Kidney tubule cell (primary cell): ENCODE results near the gene SAMMSON.

Experiments used
- DNase-seq: peaks from one replicate; pipeline ENCODE4 v3.0.0-alpha.2; 2018; ENCODE audit warnings: low spot score

SAMMSON gene

DNA sequence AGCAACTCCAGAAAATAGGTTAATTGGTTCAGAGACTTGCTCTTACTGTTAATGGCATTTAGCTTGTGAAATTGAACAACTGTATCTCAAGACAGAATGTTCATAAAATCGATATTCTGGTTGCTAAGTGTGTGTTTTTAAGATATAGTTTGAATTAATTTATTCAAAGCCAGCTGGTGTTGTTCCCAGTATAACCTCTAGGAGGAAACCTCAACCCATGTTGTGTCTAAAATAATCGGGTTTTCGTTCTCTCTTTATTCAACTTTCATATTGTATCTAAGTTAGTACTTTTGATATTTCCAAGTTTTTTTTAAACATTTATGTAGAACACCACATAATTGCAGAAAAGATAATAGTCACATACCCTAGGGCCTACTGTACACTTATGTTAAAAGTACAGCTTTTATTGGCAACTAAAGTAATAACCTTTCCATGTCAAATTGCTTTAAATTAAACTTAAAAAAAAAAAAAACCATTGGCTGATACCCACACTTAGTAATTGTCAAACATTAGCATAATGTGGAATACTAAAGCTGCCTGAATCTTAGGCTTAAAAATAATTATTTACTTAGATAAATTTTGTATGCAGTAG is 90.9 kb downstream of the SAMMSON start:
- DNase-seq = peak; percentile 14

- DNase-seq = no peak
Observed at GRCh38 chr3:70094197-70094596, 94.7 kb downstream of the SAMMSON start.

GRCh38 chr3:70095260-70095659 is 95.7 kb downstream of the SAMMSON start:
- DNase-seq = no peak

DNA sequence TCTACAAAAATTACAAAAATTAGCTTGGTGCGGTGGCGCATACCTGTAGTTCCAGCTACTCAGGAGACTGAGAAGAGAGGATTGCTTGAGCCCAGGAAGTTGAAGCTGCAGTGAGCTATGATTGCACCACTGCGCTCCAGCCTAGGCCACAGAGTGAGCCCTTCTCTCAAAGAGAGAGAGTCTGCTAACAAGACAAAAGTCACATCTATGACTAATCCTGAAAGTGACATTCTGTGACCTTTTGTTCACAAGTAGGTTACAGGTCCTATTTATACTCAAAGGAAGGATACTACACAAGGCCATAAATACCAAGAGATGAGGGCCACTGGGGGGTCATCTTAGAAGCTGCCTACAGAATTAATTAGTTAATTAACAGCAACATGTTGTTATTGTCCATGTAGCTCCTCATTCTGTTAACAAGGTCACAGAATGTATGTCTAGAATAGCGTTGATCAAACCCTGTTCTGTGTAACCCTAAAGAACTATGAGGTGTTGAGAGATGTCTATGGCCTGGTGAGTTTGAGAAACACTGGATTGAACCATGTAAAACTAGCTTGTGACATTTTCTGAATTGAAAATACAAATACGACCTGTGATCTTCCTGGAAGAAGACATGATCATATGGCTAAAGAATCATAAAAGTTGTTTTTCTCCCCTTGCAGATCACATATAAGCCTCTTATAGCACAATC is 97.0 kb downstream of the SAMMSON start:
- no peak for DNase-seq

GRCh38 chr3:70097084-70097483 is 97.6 kb downstream of the SAMMSON start:
- no peak for DNase-seq

DNA sequence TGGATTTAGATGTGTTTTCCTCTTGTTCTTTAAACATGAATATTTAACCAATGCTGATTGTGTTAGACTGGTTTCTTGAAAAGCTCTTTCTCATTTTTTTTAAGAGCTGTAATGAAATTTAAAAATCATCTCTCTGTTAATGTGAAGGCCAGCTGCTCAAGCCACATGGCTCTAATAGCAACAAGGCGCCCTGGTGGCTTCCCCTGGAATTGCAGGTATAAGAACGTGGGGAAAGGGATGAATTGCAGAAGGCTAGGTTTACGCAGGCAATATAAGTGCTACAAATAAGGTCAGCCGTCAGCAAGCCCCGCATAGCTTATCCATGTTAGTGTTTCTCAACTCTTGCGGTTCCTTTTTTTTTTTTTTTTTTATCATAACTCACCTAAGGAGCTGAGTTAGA is 108.5 kb downstream of the SAMMSON start:
- peak; percentile 29 for DNase-seq

- no peak for DNase-seq
Observed at GRCh38 chr3:70108546-70108945, 109.0 kb downstream of the SAMMSON start.

DNA sequence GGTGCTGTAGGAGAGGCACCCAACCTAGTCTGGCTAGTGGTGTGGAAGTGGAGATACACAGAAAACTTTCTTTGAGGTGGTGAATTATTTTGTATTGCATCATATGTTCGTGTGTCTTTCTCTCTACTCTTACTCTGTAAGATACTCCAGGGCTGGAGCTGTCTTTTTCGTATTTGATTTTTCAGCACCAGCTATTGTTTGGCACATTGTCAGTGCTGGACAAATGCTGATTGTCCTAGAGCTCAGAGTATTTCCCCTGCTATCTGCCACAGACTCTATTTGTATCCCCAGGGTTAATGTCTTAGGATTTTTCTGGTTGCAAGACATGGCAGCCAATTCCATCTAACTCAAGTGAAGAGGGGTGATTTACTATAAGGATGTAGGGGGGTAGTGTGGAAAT is 110.5 kb downstream of the SAMMSON start:
- no peak for DNase-seq

GRCh38 chr3:70111411-70111810 is 111.9 kb downstream of the SAMMSON start:
- no peak for DNase-seq

DNA sequence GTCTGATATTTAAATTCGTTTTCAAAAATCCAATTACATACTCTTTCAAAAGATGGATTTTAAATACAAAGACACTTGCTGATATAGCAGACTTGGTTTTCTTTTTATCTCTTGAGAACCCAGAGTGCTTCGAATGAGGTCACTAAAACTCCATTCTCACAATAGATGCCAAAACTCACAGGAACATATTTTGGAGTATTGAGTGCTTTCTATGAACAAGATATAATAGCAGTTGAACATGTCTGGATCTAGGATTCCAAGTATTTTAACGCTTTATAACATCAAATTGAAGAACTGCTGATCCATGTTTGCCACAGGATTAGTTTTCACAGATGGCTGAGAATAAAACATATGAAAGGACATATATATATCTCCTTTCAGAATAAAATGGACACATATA is 113.2 kb downstream of the SAMMSON start:
- no peak for DNase-seq

DNA sequence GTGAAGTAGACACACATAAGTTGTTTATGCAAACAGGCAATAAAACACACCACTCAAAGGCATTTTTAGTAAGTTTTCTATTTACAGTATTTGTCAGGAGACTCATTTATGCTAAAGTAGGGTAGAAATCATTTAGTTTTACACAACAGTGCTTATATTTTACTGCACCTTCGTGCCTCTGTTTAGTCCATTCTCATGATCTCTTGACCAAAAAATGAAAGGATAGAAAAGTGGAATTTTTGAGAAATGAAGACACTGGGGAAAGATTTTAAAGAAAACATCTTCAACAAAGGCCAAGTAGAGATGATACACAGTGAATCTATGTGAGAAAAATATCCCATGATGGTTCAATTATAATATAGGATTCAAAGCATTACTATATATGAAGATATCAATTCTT is 114.9 kb downstream of the SAMMSON start:
- no peak for DNase-seq

GRCh38 chr3:70119879-70120278 is 120.3 kb downstream of the SAMMSON start:
- DNase-seq = no peak
